ENCODE data around the gene TLE2.
A peak's percentile ranks its signal among the peaks of the same experiment; 100 is the strongest.

TLE2 gene

GRCh38 chr19:3062165-3063105 lies 33.4 kb upstream of the TLE2 start, which contains the start of gene TLE5:
Gene TLE5 (minus strand): TSS chr19:3062495. CDS start chr19:3062200, 295 bp downstream.
- 2% methylated on average over 105 of the region's 111 CpGs for WGBS
- Histone ChIP-seq H3K36me3 (ENCODE audit: insufficient read depth, low read length) (peaks cover 17% of the 10 kb centered on the region; the same call in 1 of the 2 replicates), H3K4me3 (ENCODE audit: low read length) (peak within 1 kb of the TSS; percentile 68), H3K9me3 (ENCODE audit: insufficient read depth, low read depth, low read length) (no peaks in the 10 kb centered on the region), H3K4me1 (ENCODE audit: insufficient read depth, low read length) (peaks cover 8% of the 10 kb centered on the region), H3K9ac (ENCODE audit: low read depth, low read length) (peak within 1 kb of the TSS; percentile 40; the same call in 1 of the 2 replicates), H3K27ac (ENCODE audit: low read depth, low read length) (no peak within 1 kb of the TSS; the same call in 1 of the 2 replicates), H3K27me3 (ENCODE audit: insufficient read depth, low read length) (0 out of 2 replicates have a peak, but pooled peaks cover 4% of the 10 kb centered on the region)

- H3K9me3 ChIP-seq (ENCODE audit: insufficient read depth, low read depth, low read length) = no peaks in the 10 kb centered on the region
- H3K27me3 ChIP-seq (ENCODE audit: insufficient read depth, low read length) = peaks cover 7% of the 10 kb centered on the region
- WGBS = 5% methylated on average over 70 of the region's 88 CpGs
- no peak overlapping the region; the same call in 1 of the 2 replicates for H3K27ac ChIP-seq (ENCODE audit: low read depth, low read length)
- peak overlapping the region; percentile 40; the same call in 1 of the 2 replicates for H3K9ac ChIP-seq (ENCODE audit: low read depth, low read length)
- peaks cover 17% of the 10 kb centered on the region for H3K4me1 ChIP-seq (ENCODE audit: insufficient read depth, low read length)
- H3K4me3 ChIP-seq (ENCODE audit: low read length) = peak overlapping the region; percentile 68
- H3K36me3 ChIP-seq (ENCODE audit: insufficient read depth, low read length) = peaks cover 22% of the 10 kb centered on the region; the same call in 1 of the 2 replicates
Observed at GRCh38 chr19:3061182-3062161, 32.4 kb upstream of the TLE2 start.

- no peak overlapping the region for H3K9ac ChIP-seq (ENCODE audit: low read depth, low read length)
Observed at GRCh38 chr19:3060857-3061181, 31.7 kb upstream of the TLE2 start.

GRCh38 chr19:3059653-3060052 lies 30.6 kb upstream of the TLE2 start:
- Histone ChIP-seq H3K4me3 (ENCODE audit: low read length) (no peak overlapping the region), H3K27ac (ENCODE audit: low read depth, low read length) (no peak overlapping the region), H3K9me3 (ENCODE audit: insufficient read depth, low read depth, low read length) (no peaks in the 10 kb centered on the region), H3K4me1 (ENCODE audit: insufficient read depth, low read length) (peaks cover 24% of the 10 kb centered on the region), H3K27me3 (ENCODE audit: insufficient read depth, low read length) (peaks cover 7% of the 10 kb centered on the region), H3K9ac (ENCODE audit: low read depth, low read length) (no peak overlapping the region), H3K36me3 (ENCODE audit: insufficient read depth, low read length) (peaks cover 32% of the 10 kb centered on the region; the same call in 1 of the 2 replicates)
- 94% methylated on average over 16 of the region's 16 CpGs for WGBS

More at GRCh38 chr19:3060857-3061181, 31.7 kb upstream of the TLE2 start:
- 77% methylated on average over 4 of the region's 4 CpGs for WGBS
- Histone ChIP-seq H3K9me3 (ENCODE audit: insufficient read depth, low read depth, low read length) (no peaks in the 10 kb centered on the region), H3K27ac (ENCODE audit: low read depth, low read length) (no peak overlapping the region; the same call in 1 of the 2 replicates), H3K4me3 (ENCODE audit: low read length) (peak overlapping the region; percentile 68), H3K4me1 (ENCODE audit: insufficient read depth, low read length) (peaks cover 20% of the 10 kb centered on the region), H3K36me3 (ENCODE audit: insufficient read depth, low read length) (peaks cover 22% of the 10 kb centered on the region; the same call in 1 of the 2 replicates), H3K27me3 (ENCODE audit: insufficient read depth, low read length) (peaks cover 7% of the 10 kb centered on the region)

GRCh38 chr19:3058821-3059314 lies 29.8 kb upstream of the TLE2 start:
- 93% methylated on average over 10 of the region's 10 CpGs for WGBS
- Histone ChIP-seq H3K4me1 (ENCODE audit: insufficient read depth, low read length) (peaks cover 30% of the 10 kb centered on the region), H3K27me3 (ENCODE audit: insufficient read depth, low read length) (peaks cover 7% of the 10 kb centered on the region), H3K9me3 (ENCODE audit: insufficient read depth, low read depth, low read length) (no peaks in the 10 kb centered on the region), H3K27ac (ENCODE audit: low read depth, low read length) (no peak overlapping the region), H3K9ac (ENCODE audit: low read depth, low read length) (no peak overlapping the region), H3K4me3 (ENCODE audit: low read length) (no peak overlapping the region), H3K36me3 (ENCODE audit: insufficient read depth, low read length) (peaks cover 37% of the 10 kb centered on the region; the same call in 1 of the 2 replicates)

GRCh38 chr19:3058009-3058820 lies 29.1 kb upstream of the TLE2 start:
- H3K4me3 ChIP-seq (ENCODE audit: low read length) = no peak overlapping the region
- H3K27ac ChIP-seq (ENCODE audit: low read depth, low read length) = no peak overlapping the region; the same call in 1 of the 2 replicates
- 84% methylated on average over 20 of the region's 20 CpGs for WGBS
- H3K4me1 ChIP-seq (ENCODE audit: insufficient read depth, low read length) = peaks cover 30% of the 10 kb centered on the region
- H3K9me3 ChIP-seq (ENCODE audit: insufficient read depth, low read depth, low read length) = no peaks in the 10 kb centered on the region
- H3K27me3 ChIP-seq (ENCODE audit: insufficient read depth, low read length) = peaks cover 6% of the 10 kb centered on the region
- peaks cover 37% of the 10 kb centered on the region; the same call in 1 of the 2 replicates for H3K36me3 ChIP-seq (ENCODE audit: insufficient read depth, low read length)
- H3K9ac ChIP-seq (ENCODE audit: low read depth, low read length) = no peak overlapping the region

GRCh38 chr19:3057275-3057714 lies 28.2 kb upstream of the TLE2 start:
- peak overlapping the region; percentile 77; the same call in 1 of the 2 replicates for H3K27ac ChIP-seq (ENCODE audit: low read depth, low read length)
- no peak overlapping the region for H3K4me3 ChIP-seq (ENCODE audit: low read length)
- H3K9me3 ChIP-seq (ENCODE audit: insufficient read depth, low read depth, low read length) = no peaks in the 10 kb centered on the region
- H3K36me3 ChIP-seq (ENCODE audit: insufficient read depth, low read length) = peaks cover 37% of the 10 kb centered on the region; the same call in 1 of the 2 replicates
- H3K9ac ChIP-seq (ENCODE audit: low read depth, low read length) = no peak overlapping the region
- peaks cover 2% of the 10 kb centered on the region for H3K27me3 ChIP-seq (ENCODE audit: insufficient read depth, low read length)
- H3K4me1 ChIP-seq (ENCODE audit: insufficient read depth, low read length) = peaks cover 30% of the 10 kb centered on the region
- whole genome bisulfite sequencing = 12% methylated on average over 24 of the region's 26 CpGs

- WGBS = 7% methylated on average over 9 of the region's 10 CpGs
- H3K4me3 ChIP-seq (ENCODE audit: low read length) = no peak overlapping the region
- peaks cover 2% of the 10 kb centered on the region for H3K27me3 ChIP-seq (ENCODE audit: insufficient read depth, low read length)
- peaks cover 30% of the 10 kb centered on the region for H3K4me1 ChIP-seq (ENCODE audit: insufficient read depth, low read length)
- no peaks in the 10 kb centered on the region for H3K9me3 ChIP-seq (ENCODE audit: insufficient read depth, low read depth, low read length)
- H3K27ac ChIP-seq (ENCODE audit: low read depth, low read length) = peak overlapping the region; percentile 77; the same call in 1 of the 2 replicates
- no peak overlapping the region for H3K9ac ChIP-seq (ENCODE audit: low read depth, low read length)
- peaks cover 37% of the 10 kb centered on the region; the same call in 1 of the 2 replicates for H3K36me3 ChIP-seq (ENCODE audit: insufficient read depth, low read length)
Observed at GRCh38 chr19:3056417-3057088, 27.5 kb upstream of the TLE2 start.

- Histone ChIP-seq H3K4me1 (ENCODE audit: insufficient read depth, low read length) (peaks cover 30% of the 10 kb centered on the region), H3K36me3 (ENCODE audit: insufficient read depth, low read length) (peaks cover 37% of the 10 kb centered on the region; the same call in 1 of the 2 replicates), H3K27ac (ENCODE audit: low read depth, low read length) (peak overlapping the region; percentile 49; the same call in 1 of the 2 replicates), H3K27me3 (ENCODE audit: insufficient read depth, low read length) (peaks cover 2% of the 10 kb centered on the region), H3K4me3 (ENCODE audit: low read length) (no peak overlapping the region), H3K9ac (ENCODE audit: low read depth, low read length) (no peak overlapping the region), H3K9me3 (ENCODE audit: insufficient read depth, low read depth, low read length) (no peaks in the 10 kb centered on the region)
- 17% methylated on average over 29 of the region's 31 CpGs for WGBS
Observed at GRCh38 chr19:3055741-3056416, 26.8 kb upstream of the TLE2 start.

Data from HUES64 (cell line).